GM21423 (cell line): ENCODE data around the gene ADAMTSL2.

Experiments
- ATAC-seq: cut with Tn5 transposase; IDR thresholded peaks from one replicate; pipeline ENCODE4 v1.9.1; 2021; ENCODE audit warnings: mild to moderate bottlenecking, moderate library complexity; ENCODE audit not compliant: unreplicated experiment

Gene ADAMTSL2

DNA sequence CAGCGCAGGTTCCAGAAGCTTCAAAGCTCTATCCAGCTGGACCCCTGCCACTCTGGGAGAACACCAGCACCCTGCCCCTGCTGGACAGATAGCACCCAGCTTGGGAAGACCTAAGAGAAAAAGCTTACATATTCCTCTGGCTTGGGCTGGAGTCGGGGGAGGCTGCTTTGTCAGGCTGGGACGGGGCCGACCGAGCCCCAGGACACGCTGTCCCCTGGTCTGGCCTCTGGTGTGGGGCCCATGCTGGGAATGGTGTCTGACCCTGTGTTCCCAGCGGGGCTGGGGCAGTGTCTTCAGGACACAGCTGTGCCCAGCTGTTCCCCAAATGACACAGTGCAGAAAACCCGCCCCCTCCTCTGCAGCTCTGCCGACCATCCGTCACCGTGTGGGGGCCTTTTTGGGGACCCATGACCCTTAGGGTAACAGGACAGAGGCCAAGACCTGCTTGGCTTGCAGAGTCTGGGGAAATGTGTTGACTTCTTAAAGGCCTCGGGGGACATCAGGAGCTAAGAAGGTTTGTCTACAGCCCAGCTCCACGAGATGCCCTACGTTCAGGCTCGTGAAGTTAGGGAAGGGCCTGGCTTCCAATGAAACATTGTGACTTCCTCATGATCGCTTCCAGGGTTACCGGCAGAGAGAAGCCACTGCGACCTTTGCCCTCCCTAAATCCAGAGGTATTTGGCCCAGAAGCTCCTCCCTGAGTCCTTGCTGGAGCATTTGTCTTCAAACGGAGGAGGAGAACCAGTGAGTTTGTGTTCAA, 35.2 kb upstream of the ADAMTSL2 start:
- ATAC-seq = no peak

DNA sequence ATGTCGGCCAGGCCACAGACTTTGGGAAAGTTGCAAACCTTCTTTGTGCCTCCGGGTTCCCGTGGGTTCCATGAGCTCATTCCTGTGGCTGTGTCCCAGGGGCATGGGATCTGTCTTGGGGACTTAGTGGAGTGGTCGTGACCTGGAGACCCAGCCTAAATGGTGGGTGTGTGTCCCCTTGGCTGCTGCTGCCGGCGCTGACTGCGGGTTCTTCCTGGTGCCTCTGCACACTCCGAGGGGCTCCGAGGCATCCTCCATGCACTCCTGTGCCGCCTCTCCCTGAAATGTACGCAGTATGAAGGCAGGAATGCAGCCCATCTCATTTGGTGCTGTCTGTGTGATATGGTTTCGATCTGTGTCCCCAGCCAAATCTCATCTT, 34.6 kb upstream of the ADAMTSL2 start:
- ATAC-seq = no peak

DNA sequence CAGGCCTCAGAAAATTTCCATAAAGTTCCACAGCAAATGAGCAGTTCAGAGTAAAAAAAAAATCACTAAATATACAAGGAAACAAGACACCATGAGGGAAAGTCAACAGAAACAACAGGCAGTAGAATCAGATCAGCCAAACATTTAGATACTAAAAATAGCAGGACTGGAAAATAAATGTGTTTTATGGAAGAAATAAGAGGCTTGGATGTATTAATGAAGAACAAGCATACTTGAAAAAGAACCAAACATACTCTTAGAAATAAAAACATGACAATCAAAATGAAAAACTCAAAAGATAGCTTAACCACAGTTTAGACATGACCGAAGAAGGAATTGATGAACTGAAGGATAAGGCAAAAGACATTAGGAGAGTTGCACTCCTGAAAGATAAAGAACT, 32.4 kb upstream of the ADAMTSL2 start:
- ATAC-seq = no peak

DNA sequence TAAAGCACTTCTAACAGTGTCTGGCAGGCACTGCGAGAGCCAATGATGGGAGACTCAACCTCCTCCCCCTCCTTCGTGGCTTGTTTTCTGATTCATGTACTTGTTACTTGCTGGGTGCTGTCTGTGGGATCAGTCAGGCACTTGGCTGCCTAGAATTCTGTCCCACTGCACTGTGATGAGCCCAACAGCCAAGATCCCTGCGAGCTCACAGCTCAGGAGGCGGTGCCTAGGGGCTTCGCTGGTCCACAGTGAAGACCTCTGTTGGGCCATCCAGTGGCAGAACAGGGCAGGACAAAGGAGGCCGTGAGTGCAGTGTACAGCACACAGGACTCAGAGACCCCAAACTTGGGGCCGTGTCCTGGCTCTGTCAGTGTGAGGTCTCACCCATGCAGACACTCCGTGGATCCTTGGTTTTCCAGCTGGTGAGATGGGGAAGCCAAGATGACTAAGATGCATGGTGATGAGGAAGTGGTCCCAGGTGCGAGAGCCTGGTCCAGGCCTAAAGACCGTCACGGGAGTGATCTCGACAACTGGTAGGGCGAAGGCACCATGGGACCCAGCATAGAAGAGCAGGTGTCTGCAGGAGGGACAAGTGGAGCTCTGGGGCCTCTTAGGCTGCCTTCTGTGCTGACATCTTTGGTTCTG, 29.2 kb upstream of the ADAMTSL2 start:
- ATAC-seq = no peak

DNA sequence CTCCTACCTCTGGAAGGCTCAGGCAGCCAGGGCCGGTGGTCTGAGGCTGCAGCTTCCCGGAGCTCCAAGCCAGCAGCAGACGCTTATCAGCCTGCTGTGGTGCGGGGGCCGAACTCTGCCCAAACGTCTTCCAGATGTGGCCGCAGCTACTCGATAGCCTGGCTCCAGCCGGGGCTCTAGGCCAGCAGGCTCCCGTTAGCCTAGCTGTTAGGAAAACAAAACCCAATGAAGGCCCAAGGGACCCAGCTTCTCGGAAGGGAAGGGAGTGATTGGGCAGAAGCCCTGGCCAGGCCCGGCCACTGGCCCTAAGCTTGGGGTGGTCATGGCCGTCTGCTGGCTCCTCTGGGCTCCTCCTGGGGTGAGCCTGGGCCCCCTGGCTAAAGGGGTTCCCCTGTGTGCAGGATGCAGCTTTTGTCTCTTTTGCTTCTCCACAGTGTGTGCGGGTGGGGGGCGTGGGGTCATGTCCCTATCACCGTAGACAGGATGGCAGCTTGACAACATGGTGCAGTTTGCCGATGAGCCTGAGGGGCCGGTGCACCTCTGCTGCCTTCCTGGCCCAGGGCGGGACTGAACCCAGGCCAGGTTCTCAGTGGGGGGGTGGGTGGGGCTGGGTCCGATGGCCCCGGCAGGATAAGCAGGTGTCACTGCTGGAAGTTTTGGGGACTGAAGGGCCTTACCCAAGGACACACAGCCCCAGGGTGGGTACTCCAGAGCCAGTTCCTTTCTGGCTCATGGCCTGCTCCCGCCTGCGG, 28.4 kb upstream of the ADAMTSL2 start:
- ATAC-seq = no peak

DNA sequence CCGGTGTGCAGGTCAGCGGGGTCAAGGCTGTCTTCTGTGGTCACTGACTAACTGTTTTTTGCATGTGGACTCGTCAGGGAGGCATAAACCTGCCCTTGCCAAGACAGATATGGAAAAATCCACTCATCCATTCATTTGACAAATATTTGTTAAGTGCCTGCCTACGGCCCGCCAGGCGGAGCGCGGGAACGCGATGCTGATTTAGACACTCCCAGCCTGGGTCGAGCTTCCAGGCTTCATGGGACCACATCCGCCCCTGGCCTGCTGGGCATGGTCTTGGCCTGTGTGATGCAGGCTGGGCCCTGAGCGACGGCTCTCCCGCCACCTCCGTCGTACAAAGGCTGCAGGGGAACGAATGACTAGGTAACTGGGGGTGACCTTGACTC, 27.9 kb upstream of the ADAMTSL2 start:
- ATAC-seq = no peak

DNA sequence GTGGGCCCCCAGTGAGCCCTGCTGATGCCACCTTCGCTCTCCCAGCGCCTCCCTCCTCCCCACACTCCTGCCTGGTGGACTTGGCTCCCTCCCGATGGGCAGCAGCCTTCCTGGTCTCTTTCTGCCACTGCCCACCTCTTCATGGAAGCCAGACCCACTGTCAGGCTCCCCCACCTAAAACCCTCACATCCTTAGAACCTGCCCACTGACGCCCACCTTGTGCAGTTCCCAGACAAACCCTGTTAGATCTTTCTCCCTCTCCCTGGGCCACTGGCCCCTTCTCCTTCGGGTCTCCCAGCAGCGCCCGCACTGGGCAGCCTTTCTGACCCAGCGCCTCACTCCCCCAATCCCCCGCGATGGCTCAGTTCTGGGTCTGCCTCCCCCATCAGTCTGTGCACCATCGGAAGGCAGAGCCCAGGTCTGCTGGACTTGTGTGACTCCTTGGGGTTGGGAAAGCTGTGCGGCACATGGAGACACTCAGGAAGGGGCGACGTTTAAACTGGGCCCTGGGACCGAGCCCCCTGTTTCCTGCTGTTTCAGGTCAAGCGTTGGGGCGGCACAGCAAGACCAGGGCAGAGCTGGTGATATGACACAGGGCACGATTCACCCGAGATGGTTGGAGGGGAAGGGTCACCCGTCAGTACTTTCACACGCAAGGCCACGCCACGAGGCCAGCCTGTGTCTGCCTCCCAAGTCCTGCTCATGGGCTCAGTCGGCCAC, 27.1 kb upstream of the ADAMTSL2 start:
- no peak for ATAC-seq

DNA sequence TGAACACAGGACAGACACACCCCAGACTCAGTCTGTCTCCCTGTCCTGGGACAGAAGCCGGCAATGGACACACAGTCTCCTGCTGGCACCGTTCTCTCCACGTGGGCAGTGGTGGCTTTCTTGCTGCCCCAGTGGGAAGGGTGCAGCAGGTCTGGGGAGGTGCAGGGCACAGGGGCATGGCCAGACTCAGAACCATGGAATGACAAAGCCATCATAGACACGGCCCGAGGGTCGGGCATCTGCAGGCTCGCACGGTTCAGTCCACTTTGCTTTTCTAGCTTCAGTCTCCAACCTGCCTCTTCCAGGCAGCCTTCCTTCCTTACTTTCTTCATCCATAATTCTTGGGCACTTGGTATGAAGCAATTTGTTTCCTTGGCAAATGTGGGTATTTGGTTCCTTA, 26.5 kb upstream of the ADAMTSL2 start:
- no peak for ATAC-seq

DNA sequence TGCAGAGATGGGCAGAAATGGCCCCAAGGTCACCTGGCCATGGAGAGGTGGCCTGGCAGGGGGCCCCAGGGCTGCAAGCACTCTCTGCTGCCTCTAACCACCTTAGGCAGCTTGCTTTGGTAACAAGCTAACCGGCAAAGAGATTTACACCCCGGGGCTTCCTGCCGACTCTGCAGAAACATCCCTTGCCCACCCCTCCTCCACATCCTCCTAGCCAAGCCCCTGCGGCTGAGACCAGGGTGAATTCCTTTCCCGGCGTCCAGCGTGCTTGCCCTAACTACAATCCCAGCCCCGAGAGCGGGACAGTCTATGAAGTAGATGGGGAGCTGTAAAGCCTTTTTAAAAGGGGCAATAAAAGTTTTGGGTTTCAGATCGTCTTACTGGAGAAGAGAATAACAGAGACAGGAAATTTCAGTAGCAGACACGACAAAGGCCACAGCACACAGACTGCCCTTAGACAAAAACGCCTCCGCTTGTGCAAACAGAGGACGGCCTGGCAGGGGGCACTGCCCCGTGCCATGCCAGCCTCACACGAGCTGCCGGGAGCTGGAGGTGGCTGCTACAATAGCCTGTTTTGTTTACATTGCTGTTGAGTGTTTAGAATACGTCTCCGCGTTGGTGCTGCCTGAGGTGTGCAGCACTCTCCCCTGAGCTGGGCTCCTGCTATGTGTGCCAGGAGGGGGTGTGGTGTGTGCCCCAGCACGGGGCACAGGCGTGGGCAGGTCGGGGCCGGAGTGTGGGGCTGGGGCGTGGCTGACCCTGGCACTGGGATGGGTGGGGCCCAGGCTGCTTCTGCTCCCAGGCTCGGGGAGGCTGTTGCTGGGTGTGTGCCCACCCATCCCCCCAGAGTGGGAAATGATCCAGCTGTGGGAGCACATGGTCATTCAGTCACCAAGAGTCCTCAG, 25.1 kb upstream of the ADAMTSL2 start:
- ATAC-seq = no peak

DNA sequence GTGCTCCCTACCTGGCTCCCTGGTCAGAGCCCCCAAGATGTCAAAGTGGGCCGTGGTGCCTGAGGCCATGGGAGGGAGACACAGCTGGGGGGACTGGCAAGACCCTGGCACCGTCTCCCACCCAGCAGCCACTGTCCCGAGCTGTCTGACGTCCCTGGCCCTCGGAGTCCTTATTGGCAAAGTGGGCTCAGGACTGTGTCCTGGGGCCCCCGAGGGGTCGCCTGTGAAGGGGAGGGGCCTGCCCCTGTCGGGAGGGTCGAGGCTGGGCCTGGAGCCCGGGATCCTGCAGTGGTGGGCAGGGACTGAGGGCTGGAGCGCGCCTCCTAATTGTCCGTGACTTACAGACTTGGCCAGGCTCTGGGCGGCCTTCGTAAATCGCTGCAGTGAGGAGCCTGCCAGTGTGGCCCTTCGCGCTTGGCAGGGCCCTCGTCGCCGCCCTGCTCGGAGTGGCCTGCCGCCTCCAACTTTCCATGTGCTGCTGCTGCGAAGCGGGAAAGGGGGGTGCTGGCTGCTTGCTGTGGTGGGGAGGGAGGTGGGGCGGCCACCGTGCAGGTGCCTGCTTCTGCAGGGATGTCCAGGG, 23.5 kb upstream of the ADAMTSL2 start:
- ATAC-seq = no peak

DNA sequence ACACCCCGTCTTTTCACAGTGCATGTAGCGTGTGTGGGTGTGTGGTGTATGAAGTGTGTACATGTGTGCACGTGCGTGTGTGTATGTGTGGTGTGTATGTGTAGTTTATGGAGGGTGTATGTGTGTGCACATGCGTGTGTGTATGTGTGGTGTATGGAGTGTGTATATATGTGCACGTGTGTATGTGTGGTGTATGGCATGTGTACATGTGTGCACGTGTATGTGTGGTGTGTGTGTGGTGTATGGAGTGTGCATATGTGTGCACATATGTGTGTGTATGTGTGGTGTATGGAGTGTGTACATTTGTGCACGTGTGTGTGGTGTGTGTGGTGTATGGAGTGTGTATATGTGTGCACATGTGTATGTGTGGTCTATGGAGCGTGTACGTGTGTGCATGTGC, 22.9 kb upstream of the ADAMTSL2 start:
- ATAC-seq = no peak

DNA sequence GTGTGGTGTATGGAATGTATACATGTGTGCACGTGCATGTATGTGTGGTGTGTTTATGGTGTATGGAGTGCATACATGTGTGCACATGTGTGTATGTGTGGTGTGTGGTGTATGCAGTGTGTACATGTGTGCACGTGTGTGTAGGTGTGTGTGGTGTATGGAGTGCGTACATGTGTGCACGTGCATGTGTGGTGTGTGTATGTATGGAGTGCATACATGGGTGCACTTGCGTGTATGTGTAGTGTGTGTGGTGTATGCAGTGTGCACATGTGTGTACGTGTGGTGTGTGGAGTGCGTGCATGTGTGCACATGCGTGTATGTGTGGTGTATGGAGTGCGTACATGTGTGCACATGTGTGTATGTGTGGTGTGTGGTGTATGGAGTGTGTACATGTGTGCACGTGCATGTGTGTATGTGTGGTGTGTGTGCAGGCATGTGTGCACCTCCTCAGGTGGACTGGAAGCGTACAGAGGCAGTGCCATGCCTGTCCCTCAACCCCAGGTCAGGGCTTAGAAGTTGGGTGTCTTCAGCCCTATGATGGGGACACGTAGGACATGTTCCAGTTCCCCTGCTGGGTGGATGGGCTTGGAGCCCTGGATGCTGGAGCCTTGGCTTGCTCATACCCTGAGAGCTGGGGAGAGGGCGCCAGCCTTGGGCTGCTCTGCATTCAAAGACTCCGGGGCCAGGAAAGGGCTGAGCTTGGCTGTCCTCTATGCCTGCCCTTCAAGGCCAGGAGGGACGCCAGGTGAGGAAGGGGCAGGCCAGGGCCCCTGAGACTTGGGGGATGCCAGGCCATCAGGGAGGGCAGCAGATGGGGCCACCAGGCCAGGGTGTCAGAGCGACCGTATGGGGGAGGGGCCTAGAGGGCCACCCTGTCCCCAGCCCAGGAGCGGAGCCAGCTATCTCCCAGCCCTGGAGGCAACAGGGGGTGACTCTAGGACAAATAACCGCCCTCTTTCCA, 22.0 kb upstream of the ADAMTSL2 start:
- no peak for ATAC-seq

DNA sequence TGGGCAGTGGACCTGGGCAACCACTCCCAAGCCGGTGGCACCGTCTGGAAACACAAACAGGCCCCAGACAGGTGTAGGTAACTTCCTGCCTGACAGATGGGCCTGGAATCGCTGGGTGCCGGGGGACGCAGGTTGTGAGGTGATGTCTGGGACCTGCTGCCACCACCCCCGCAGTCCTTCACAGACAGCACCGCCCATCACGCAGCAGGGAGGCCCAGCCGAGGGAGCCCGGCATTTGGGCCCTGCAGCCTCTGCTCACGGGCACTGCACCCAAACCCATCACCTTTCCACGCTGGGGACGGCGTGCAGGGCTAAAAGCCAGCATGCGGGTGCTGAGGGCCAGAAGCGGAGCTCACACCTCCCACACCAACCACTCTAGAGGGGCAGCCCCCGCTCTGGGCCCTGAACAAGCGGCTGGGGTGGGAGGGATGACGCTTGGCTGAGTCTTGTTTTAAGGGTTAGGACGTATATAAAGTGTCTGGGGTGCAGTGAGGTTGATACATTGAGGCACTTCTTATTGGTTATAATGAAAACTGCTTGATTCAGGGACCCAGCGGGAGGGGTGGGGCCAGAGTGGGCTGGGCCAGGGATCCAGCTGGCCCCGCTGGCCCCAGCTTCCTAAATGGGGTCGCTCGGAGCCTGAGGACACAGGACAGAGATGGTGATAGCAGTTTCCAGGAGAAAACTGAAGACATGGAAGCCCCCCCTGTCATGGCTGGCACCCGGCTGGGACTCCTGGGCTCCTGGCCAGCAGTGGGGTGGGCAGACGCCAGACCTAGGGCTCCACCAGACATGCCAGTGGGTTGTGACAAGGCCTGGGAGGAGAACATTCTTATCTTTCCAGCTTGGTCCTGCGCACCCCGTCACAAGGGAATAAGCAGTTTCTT, 21.0 kb upstream of the ADAMTSL2 start:
- no peak for ATAC-seq

DNA sequence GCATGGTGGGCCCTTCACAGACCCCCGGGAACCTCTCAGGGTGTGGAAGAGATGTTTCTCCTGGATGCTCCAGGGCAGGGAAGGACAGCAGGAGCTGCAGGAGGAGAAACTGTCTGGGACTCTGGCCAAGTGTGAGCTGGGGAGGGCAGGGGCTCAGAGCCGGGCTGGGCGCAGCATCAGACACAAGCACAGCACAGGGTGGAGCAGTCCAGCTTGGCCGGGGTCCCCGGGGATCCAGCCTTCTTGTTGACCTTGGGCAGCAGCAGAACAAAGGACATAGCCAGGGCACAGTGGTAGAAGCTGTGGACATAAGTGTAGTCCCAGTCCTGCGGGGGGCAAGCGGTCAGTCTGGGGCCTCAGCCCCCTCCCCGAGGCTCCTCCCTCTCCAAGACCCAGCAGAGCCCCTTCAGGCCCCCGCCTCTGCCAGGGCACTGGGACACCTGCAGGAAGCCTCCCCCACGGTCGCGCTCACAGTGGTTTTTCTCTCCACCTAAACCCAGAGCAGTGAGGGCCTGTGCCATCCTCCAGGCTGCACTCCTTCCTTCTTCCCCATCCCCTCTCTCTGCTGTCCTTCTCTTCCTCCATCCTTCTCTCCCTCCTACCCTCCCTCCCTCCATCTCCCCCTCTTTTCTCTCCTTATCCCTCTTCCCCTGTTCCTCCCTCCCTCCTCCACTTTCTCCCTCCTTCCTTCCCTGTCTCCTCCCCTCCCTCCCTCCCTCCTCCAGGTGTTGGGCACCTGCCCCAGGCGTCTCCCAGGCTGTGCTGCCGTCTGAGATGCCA, 19.9 kb upstream of the ADAMTSL2 start:
- no peak for ATAC-seq

DNA sequence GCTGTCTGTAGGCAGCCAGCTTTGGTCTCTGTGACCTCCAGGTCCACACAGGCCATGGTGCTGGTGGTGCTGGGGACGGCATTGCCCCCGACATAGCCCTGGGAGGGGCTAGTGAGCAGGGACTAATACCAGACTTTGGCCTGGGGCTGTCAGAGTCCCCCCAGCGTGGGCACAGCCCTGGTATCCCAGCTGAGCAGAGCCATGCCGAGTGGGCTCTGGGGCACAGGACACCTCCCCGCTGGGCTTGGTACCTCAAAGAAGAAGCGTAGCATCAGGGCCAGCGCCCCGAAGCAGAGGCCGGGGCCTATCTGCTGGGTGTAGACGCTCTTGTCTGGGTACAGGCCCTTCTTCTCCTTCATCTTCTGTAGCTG, 19.3 kb upstream of the ADAMTSL2 start:
- no peak for ATAC-seq

DNA sequence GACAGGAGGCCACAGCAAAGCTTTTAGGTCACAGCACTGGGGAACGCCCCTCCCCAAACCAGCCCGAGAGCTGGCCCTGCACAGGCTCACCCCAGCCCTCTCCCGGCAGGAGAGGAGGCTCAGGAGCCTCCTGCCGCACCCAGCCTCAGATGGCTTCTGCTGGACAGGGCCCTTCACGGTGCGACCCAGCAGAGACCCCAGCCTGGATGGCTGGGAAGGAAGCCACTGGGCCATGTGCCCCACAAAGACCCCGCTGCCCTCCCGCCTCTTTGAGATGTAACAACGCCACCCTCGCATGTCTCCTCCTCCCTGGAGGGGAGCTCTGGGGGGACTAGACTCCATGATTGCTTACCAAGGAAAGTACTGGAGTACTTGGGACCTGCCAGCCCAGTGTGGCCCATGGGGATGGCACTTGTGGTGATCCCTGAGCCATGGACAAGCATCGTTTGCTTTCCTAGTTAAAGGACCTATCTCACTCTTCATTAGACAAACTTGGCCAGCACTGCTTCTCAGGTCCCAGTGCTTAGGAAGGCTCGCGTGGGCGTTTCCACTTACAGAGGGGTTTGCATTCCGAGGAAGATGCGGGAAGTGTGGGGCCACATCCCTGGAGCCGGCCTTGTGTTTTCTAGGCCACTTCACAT, 18.8 kb upstream of the ADAMTSL2 start:
- no peak for ATAC-seq
